ENCODE measurements around the gene HIF3A.
"Not testable (repeated sequence)": the region's sequence is repeated elsewhere in the genome, so short reads cannot be mapped to it uniquely, and the experiment has no call there.

The HIF3A gene

DNA sequence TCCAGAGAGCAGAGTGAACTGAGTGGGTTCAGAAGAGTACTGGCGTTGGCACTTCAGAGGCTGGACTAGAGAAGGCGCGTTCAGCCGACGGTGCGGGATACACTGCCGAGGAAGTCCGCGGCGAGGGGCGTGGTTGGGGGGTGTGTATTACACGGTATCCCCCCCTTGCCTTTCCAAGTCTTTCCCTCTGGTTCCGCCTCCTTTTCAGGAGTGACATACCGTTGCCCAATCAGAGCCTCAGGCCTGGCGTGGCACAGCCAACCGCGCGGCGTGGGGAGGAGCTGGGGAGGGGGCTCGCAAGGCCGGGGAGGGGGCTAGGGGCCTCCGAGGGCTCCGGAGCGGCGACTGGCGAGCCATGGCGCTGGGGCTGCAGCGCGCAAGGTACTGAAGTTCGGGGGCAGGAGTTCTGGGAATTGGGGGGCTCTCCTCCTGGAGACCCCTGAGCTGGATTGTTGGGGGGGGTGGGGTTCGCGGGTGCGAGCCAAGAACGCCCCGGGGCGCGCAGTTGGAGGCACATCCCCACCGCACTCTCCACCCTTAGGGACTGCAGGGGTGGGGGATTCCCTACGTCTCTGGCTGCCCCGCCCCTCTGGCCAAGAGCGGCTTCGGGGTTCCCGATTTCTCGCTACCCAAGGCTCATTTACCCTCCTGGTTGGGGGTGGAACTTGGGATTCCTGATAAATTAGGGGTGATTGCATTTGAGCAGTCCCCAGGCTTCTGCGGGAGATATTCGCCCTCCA lies at the start of gene HIF3A:
Gene HIF3A, plus strand, starts transcription at position 321 of the 740 bp plus-strand sequence. Its CDS starts 35 bp downstream, at position 356.
- Mint-ChIP-seq H3K27me3 (ENCODE audit: low read depth) (peaks cover 26% of the 10 kb centered on the region), H3K4me1 (ENCODE audit: low read depth) (no peaks in the 10 kb centered on the region), H3K36me3 (ENCODE audit: low read depth) (no peaks in the 10 kb centered on the region), H3K27ac (no peak within 1 kb of the TSS), H3K9me3 (no peaks in the 10 kb centered on the region), H3K4me3 (no peak within 1 kb of the TSS)

GRCh38 chr19:46250076-46250735 lies 46.6 kb upstream of the HIF3A start:
- Mint-ChIP-seq H3K9me3 (no peaks in the 10 kb centered on the region), H3K27me3 (ENCODE audit: low read depth) (peaks cover 51% of the 10 kb centered on the region)

DNA sequence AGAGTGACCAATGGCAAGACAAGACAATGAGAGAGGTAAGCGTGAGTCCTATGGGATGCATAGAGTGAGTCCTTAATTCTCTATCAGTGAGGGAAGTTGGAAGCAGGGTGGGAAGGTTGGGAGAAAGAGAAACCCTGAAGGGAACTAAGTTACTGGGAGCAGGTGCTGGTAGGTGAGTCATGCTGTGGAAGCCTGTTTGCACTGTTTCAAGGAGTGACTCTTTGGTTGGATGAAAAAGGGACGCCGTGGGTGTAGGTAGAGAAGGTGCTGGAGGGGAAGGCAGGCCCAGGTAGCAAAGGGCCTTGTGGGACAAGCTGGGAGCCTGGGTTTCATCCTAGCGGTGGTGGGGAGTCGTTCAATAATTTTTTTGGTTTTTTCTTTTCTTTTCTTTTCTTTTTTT lies 45.4 kb upstream of the HIF3A start:
- no peak overlapping the region for H3K27ac Mint-ChIP-seq
- H3K4me3 Mint-ChIP-seq, result no peak overlapping the region
- peaks cover 46% of the 10 kb centered on the region for H3K27me3 Mint-ChIP-seq (ENCODE audit: low read depth)
- H3K36me3 Mint-ChIP-seq (ENCODE audit: low read depth), result no peaks in the 10 kb centered on the region
- no peaks in the 10 kb centered on the region for H3K9me3 Mint-ChIP-seq
- no peaks in the 10 kb centered on the region for H3K4me1 Mint-ChIP-seq (ENCODE audit: low read depth)

More at GRCh38 chr19:46250076-46250735, 46.6 kb upstream of the HIF3A start:
- Mint-ChIP-seq H3K36me3 (ENCODE audit: low read depth) (no peaks in the 10 kb centered on the region), H3K27ac (no peak overlapping the region), H3K4me1 (ENCODE audit: low read depth) (no peaks in the 10 kb centered on the region), H3K4me3 (no peak overlapping the region)

- H3K36me3 Mint-ChIP-seq (ENCODE audit: low read depth), result no peaks in the 10 kb centered on the region
- peaks cover 35% of the 10 kb centered on the region for H3K27me3 Mint-ChIP-seq (ENCODE audit: low read depth)
- H3K9me3 Mint-ChIP-seq, result no peaks in the 10 kb centered on the region
Measured at GRCh38 chr19:46254776-46255175, 42.1 kb upstream of the HIF3A start.

DNA sequence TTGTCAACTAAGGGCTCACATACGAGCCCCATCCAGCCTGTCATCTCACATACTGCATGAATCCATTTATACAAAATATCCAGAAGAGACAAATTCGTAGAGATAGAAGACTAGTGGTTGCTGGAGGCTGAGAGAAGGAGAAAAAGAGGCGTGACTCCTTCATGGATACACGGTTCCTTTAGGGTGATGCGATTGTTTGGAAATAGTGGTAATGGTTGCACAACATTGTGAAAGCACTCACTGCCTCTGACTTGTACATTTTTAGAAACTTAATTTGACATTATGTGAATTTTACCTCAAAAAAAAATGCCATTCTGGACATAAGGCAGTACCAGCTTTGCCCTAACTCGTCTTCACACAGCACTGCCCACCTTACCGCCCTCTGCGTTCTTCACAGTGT lies 40.0 kb upstream of the HIF3A start:
- no peaks in the 10 kb centered on the region for H3K36me3 Mint-ChIP-seq (ENCODE audit: low read depth)
- H3K9me3 Mint-ChIP-seq, result no peaks in the 10 kb centered on the region
- H3K27me3 Mint-ChIP-seq (ENCODE audit: low read depth), result peaks cover 34% of the 10 kb centered on the region
- H3K27ac Mint-ChIP-seq, result no peak overlapping the region
- H3K4me1 Mint-ChIP-seq (ENCODE audit: low read depth), result no peaks in the 10 kb centered on the region
- H3K4me3 Mint-ChIP-seq, result no peak overlapping the region

More at GRCh38 chr19:46254776-46255175, 42.1 kb upstream of the HIF3A start:
- no peak overlapping the region for H3K4me3 Mint-ChIP-seq
- H3K4me1 Mint-ChIP-seq (ENCODE audit: low read depth), result no peaks in the 10 kb centered on the region
- no peak overlapping the region for H3K27ac Mint-ChIP-seq

- not testable (repeated sequence) for H3K27ac Mint-ChIP-seq; H3K4me3 Mint-ChIP-seq; H3K36me3 Mint-ChIP-seq (ENCODE audit: low read depth); H3K4me1 Mint-ChIP-seq (ENCODE audit: low read depth); H3K9me3 Mint-ChIP-seq
- H3K27me3 Mint-ChIP-seq (ENCODE audit: low read depth), result peaks cover 45% of the 10 kb centered on the region
Measured at GRCh38 chr19:46261501-46261900, 35.3 kb upstream of the HIF3A start.

GRCh38 chr19:46262684-46263296 lies 34.1 kb upstream of the HIF3A start:
- peak overlapping the region; percentile 76 for H3K27ac Mint-ChIP-seq

DNA sequence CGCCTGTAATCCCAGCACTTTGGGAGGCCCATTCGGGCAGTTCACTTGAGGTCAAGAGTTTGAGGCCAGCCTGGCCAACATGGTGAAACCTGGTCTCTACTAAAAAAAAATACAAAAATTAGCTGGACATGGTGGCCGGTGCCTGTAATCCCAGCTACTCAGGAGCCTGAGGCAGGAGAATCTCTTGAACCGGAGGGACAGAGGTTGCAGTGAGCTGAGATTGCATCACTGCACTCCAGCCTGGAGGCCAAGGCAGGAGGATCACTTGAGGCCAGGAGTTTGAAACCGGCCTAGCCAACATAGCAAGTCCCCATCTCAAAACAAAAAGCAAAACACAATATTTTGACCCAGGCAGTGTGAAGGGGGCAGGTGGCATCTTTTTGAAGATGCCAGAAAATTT lies 32.0 kb upstream of the HIF3A start:
- not testable (repeated sequence) for H3K4me3 Mint-ChIP-seq; H3K9me3 Mint-ChIP-seq; H3K4me1 Mint-ChIP-seq (ENCODE audit: low read depth); H3K27ac Mint-ChIP-seq; H3K36me3 Mint-ChIP-seq (ENCODE audit: low read depth)
- H3K27me3 Mint-ChIP-seq (ENCODE audit: low read depth), result peaks cover 63% of the 10 kb centered on the region

More at GRCh38 chr19:46262684-46263296, 34.1 kb upstream of the HIF3A start:
- not testable (repeated sequence) for H3K9me3 Mint-ChIP-seq; H3K36me3 Mint-ChIP-seq (ENCODE audit: low read depth); H3K4me1 Mint-ChIP-seq (ENCODE audit: low read depth)
- Mint-ChIP-seq H3K4me3 (peak overlapping the region; percentile 3), H3K27me3 (ENCODE audit: low read depth) (peaks cover 50% of the 10 kb centered on the region)

DNA sequence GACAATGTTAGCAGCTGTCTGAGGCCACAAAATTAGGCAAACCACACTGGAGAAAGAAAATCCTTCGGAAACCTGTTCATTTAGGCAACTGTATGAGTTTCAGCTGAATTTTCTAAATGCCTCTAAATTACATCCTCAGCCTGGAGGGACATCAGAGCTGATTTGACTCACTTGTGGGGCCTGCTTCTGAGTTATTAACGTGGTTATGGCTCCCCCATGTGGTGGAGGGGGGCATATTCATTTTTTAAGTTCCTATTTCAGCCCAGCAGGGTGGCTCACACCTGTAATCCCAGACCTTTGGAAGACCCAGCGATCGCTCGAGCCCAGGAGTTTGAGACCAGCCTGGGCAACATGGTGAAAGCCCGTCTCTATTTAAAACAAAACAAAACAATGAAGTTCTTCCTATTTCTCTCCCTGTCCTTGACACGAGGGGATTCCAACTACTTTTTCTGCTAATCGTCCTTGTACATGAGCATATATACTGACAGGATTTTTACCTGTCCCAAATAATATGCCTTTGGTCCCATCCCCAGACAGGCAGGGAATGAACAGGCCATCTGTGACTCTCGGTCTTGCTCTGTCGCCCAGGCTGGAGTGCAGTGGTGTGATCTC lies 31.5 kb upstream of the HIF3A start:
- Mint-ChIP-seq H3K4me3 (no peak overlapping the region), H3K27ac (no peak overlapping the region), H3K27me3 (ENCODE audit: low read depth) (peaks cover 67% of the 10 kb centered on the region), H3K4me1 (ENCODE audit: low read depth) (peaks cover 9% of the 10 kb centered on the region), H3K36me3 (ENCODE audit: low read depth) (no peaks in the 10 kb centered on the region), H3K9me3 (no peaks in the 10 kb centered on the region)

GRCh38 chr19:46269101-46269500 lies 27.7 kb upstream of the HIF3A start:
- no peak overlapping the region for H3K27ac Mint-ChIP-seq
- H3K4me1 Mint-ChIP-seq (ENCODE audit: low read depth), result peaks cover 3% of the 10 kb centered on the region
- peaks cover 76% of the 10 kb centered on the region for H3K27me3 Mint-ChIP-seq (ENCODE audit: low read depth)
- H3K9me3 Mint-ChIP-seq, result no peaks in the 10 kb centered on the region
- H3K36me3 Mint-ChIP-seq (ENCODE audit: low read depth), result no peaks in the 10 kb centered on the region
- H3K4me3 Mint-ChIP-seq, result no peak overlapping the region

DNA sequence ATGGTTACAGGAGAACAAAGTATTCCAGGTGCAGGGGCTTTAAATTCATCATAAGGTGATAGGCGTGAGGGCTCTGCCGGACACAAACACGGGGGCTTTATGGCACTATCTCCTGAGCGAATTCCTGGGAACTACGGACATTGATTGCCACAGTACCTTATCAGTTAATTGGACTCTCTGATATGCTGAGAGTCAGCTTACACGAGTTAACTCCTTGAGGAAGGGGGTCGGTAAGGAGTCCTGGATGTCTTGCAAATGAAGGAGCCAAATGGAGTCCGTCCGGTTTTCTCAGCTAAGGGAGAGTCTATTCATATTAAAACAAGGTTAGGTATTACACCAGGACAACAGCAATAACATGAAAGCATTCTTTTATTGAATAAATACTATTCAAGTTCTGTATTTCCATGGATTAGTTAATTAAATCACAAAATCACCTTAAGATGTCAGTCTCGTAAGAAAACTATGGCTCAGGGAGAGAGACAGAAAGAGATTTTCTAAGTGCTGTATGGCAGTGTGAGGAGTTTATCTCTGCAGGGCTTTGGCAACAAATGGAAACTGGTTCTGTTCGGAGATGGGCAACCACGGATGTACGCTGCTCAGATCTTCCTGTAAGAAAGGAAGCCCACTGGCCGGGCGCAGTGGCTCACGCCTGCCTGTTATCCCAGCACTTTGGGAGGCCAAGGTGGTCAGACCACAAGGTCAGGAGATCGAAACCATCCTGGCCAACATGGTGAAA lies 26.2 kb upstream of the HIF3A start:
- Mint-ChIP-seq H3K36me3 (ENCODE audit: low read depth) (no peaks in the 10 kb centered on the region), H3K27me3 (ENCODE audit: low read depth) (peaks cover 63% of the 10 kb centered on the region), H3K4me3 (no peak overlapping the region), H3K27ac (no peak overlapping the region), H3K4me1 (ENCODE audit: low read depth) (peaks cover 3% of the 10 kb centered on the region), H3K9me3 (no peaks in the 10 kb centered on the region)

DNA sequence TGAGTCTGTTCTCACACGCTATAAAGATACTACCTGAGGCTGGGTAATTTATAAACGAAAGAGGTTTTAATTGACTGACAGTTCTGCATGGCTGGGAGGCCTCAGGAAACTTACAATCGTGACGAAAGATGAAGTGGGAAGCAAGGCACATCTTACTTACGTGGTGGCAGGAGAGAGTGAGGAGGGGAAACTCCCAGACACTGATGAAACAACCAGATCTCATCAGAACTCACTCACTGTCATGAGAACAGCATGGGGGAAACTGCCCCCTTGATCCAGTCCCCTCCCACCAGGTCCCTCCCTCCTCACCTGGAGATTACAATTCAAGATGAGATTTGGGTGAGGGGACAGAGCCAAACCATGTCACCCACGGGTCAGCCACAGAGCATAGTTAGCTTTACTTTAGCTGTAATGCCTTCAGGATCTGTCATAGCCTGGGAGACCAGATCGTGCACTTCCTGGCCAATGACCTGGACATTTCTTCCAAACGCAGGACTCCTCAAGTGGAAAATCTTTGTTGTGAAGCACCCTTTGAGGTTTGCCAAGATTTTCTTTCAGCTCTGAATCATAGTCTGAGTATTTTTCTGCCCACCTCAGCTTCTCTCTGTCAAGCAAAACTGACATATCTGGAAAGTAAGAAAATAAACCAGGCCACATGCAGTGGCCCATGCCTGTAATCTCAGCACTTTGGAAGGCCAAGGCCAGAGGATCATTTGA lies 25.2 kb upstream of the HIF3A start:
- Mint-ChIP-seq H3K27me3 (ENCODE audit: low read depth) (peaks cover 60% of the 10 kb centered on the region), H3K4me1 (ENCODE audit: low read depth) (peaks cover 3% of the 10 kb centered on the region), H3K9me3 (no peaks in the 10 kb centered on the region), H3K4me3 (no peak overlapping the region), H3K27ac (no peak overlapping the region), H3K36me3 (ENCODE audit: low read depth) (no peaks in the 10 kb centered on the region)

DNA sequence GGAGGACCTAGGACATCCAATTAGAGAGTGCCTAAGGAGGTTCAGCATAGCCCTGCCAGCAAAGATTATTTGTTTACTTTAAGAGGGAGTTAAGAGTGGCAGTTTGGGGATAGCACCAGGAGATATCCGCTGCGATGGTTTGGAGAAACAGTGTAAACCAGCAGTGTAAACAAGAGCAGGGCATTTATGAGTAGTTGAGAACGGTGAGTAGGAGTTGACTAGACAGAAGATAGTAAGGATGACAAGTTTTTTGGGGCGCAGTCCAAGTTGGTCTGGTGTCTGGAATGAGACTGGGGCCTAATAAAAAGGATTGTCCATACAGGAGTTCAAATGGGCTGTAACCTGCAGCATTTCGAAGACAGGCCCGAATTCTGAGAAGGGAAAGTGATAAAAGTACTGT lies 22.9 kb upstream of the HIF3A start:
- H3K9me3 Mint-ChIP-seq, H3K4me3 Mint-ChIP-seq: not testable (repeated sequence)

DNA sequence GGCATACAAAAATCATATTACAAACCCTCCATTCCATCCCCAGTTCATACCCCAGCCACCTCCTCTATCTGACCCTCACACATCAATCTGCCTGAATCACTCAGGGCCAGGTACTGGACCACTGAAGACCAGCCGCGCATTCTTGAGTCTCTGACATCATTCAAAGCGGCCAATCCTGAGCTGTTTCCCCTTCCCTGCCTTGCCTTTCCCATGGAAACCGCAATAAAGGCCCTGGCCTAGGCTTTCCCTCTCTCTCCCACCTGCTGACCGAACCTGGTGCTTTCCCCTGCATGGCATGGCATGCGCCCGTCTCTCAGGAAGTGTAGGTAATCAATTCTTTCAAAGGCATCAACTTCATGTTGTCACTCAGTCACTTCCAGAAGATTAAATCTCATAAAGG lies 17.7 kb upstream of the HIF3A start:
- Mint-ChIP-seq H3K4me3 (no peak overlapping the region), H3K27ac (no peak overlapping the region), H3K27me3 (ENCODE audit: low read depth) (peaks cover 25% of the 10 kb centered on the region), H3K36me3 (ENCODE audit: low read depth) (no peaks in the 10 kb centered on the region), H3K9me3 (no peaks in the 10 kb centered on the region), H3K4me1 (ENCODE audit: low read depth) (no peaks in the 10 kb centered on the region)

More for the DNA sequence above, 22.9 kb upstream of the HIF3A start:
- H3K4me1 Mint-ChIP-seq (ENCODE audit: low read depth); H3K36me3 Mint-ChIP-seq (ENCODE audit: low read depth); H3K27ac Mint-ChIP-seq: not testable (repeated sequence)
- H3K27me3 Mint-ChIP-seq (ENCODE audit: low read depth), result peaks cover 55% of the 10 kb centered on the region
